ENCODE measurements around the gene C5AR2. TPM values are rescaled to one million over a fixed set of nuclear protein-coding genes. Genes with fewer than 3 reads are reported as not detected.
"Not testable (repeated sequence)": the region's sequence is repeated elsewhere in the genome, so short reads cannot be mapped to it uniquely, and the experiment has no call there.

Gene C5AR2
- total and polyA plus RNA-seq, 2 donors (not counting 1 experiment from before 2014, with no cell fraction given), result 0.25 to 1.2 TPM

GRCh38 chr19:47330466-47330869 is 1.5 kb upstream of the C5AR2 start:
- Histone ChIP-seq H3K9me3 (ENCODE audit: control extremely low read depth in 1 of 3, control insufficient read depth in 2 of 3, insufficient read depth in 1 of 3, low read length in 2 of 3) (no peaks in the 10 kb centered on the region), H3K4me2 (replicated peaks; ENCODE audit: low read depth, low read length, poor library complexity, severe bottlenecking) (no peak overlapping the region), H3K27me3 (replicated peaks in 1 of 4; ENCODE audit: control extremely low read depth in 1 of 4, control insufficient read depth in 3 of 4, insufficient read depth in 4 of 4, low read length in 3 of 4) (peaks cover 0 to 2% (median under 1%) of the 10 kb centered on the region in 4 experiments), H2AFZ (ENCODE audit: insufficient read depth, low read depth, low read length, poor library complexity, severe bottlenecking) (no peak overlapping the region), H4K20me1 (ENCODE audit: control insufficient read depth, insufficient read depth, low read length, poor library complexity, severe bottlenecking) (no peaks in the 10 kb centered on the region), H3K9ac (ENCODE audit: low read length) (no peak overlapping the region), H3K36me3 (replicated peaks in 1 of 2; ENCODE audit: control extremely low read depth in 1 of 2, control insufficient read depth in 1 of 2, extremely low read depth in 1 of 2, insufficient read depth in 2 of 2, low read length in 1 of 2) (no peaks in the 10 kb centered on the region), H3K79me2 (ENCODE audit: control insufficient read depth, insufficient read depth, low read length) (no peaks in the 10 kb centered on the region), H3K27ac (ENCODE audit: low read length in 2 of 2) (no peak overlapping the region), H3K4me1 (ENCODE audit: control insufficient read depth in 2 of 2, insufficient read depth in 2 of 2, low read length in 2 of 2) (no peaks in the 10 kb centered on the region), H3K4me3 (ENCODE audit: control extremely low read depth in 1 of 5, extremely low read depth in 1 of 5, insufficient read depth in 1 of 5, low read depth in 2 of 5, low read length in 4 of 5) (no peak overlapping the region)
- H3K4me1 Mint-ChIP-seq, result no peaks in the 10 kb centered on the region
- POLR2A ChIA-PET, result no interaction called here
- H3K27me3 Mint-ChIP-seq, result peaks cover 15% of the 10 kb centered on the region
- H3K27ac Mint-ChIP-seq, result no peak overlapping the region
- WGBS (ENCODE audit: insufficient coverage), result 44% methylated on average over 4 of the region's 9 CpGs
- no peak for ATAC-seq (ENCODE audit: low read depth)
- CTCF ChIA-PET, result interaction anchor here (1.0 kb wide), 1 partner anchor 24 kb away, joined by 3 read pairs; no protein-coding TSS in a partner anchor
- no peak overlapping the region for H3K4me3 Mint-ChIP-seq
- no peaks in the 10 kb centered on the region for H3K9me3 Mint-ChIP-seq (ENCODE audit: insufficient read depth)
- no peak for DNase-seq
- TF ChIP-seq CTCF (IDR thresholded peaks at IDR 0.05) (no peak), EZH2 (IDR thresholded peaks at IDR 0.05; ENCODE audit: borderline replicate concordance, insufficient read depth, low read depth, low read length, poor library complexity, severe bottlenecking) (no peak)
- intact Hi-C loops (cut with micrococcal nuclease), result no loop called here

- H3K4me1 Mint-ChIP-seq, result peaks cover 5% of the 10 kb centered on the region
- H3K4me3 Mint-ChIP-seq, result no peak overlapping the region
- Histone ChIP-seq H3K9me3 (ENCODE audit: control extremely low read depth in 1 of 3, control insufficient read depth in 2 of 3, insufficient read depth in 1 of 3, low read length in 2 of 3) (no peaks in the 10 kb centered on the region), H2AFZ (ENCODE audit: insufficient read depth, low read depth, low read length, poor library complexity, severe bottlenecking) (no peak overlapping the region), H3K4me1 (ENCODE audit: control insufficient read depth in 2 of 2, insufficient read depth in 2 of 2, low read length in 2 of 2) (peaks cover 0 to 2% of the 10 kb centered on the region in 2 donors), H3K36me3 (replicated peaks in 1 of 2; ENCODE audit: control extremely low read depth in 1 of 2, control insufficient read depth in 1 of 2, extremely low read depth in 1 of 2, insufficient read depth in 2 of 2, low read length in 1 of 2) (no peaks in the 10 kb centered on the region), H4K20me1 (ENCODE audit: control insufficient read depth, insufficient read depth, low read length, poor library complexity, severe bottlenecking) (no peaks in the 10 kb centered on the region), H3K4me2 (replicated peaks; ENCODE audit: low read depth, low read length, poor library complexity, severe bottlenecking) (no peak overlapping the region), H3K4me3 (ENCODE audit: control extremely low read depth in 1 of 5, extremely low read depth in 1 of 5, insufficient read depth in 1 of 5, low read depth in 2 of 5, low read length in 4 of 5) (no peak overlapping the region), H3K27ac (ENCODE audit: low read length in 2 of 2) (no peak overlapping the region), H3K79me2 (ENCODE audit: control insufficient read depth, insufficient read depth, low read length) (no peaks in the 10 kb centered on the region), H3K9ac (ENCODE audit: low read length) (no peak overlapping the region), H3K27me3 (replicated peaks in 1 of 4; ENCODE audit: control extremely low read depth in 1 of 4, control insufficient read depth in 3 of 4, insufficient read depth in 4 of 4, low read length in 3 of 4) (no peaks in the 10 kb centered on the region)
- ATAC-seq (ENCODE audit: low read depth) (no peak), DNase-seq (no peak)
- H3K27ac Mint-ChIP-seq, result no peak overlapping the region
- H3K9me3 Mint-ChIP-seq (ENCODE audit: insufficient read depth), result no peaks in the 10 kb centered on the region
- CTCF ChIA-PET, result no interaction called here
- POLR2A ChIA-PET, result no interaction called here
- 88% methylated on average over 3 of the region's 6 CpGs for WGBS (ENCODE audit: insufficient coverage)
- H3K27me3 Mint-ChIP-seq, result peaks cover 10% of the 10 kb centered on the region
- TF ChIP-seq CTCF (IDR thresholded peaks at IDR 0.05), result no peak
- no peak for TF ChIP-seq EZH2 (IDR thresholded peaks at IDR 0.05; ENCODE audit: borderline replicate concordance, insufficient read depth, low read depth, low read length, poor library complexity, severe bottlenecking)
- intact Hi-C loops (cut with micrococcal nuclease), result no loop called here
These were observed 485 bp upstream of the C5AR2 start for GRCh38 chr19:47331490-47331889.

GRCh38 chr19:47336765-47337718 is 5.1 kb downstream of the C5AR2 start:
- Histone ChIP-seq H2AFZ (ENCODE audit: insufficient read depth, low read depth, low read length, poor library complexity, severe bottlenecking) (peak overlapping the region; percentile 16), H3K4me3 (ENCODE audit: control extremely low read depth in 1 of 5, extremely low read depth in 1 of 5, insufficient read depth in 1 of 5, low read depth in 2 of 5, low read length in 4 of 5) (peak overlapping the region in 1 of 5 experiments; percentile 21), H3K4me2 (replicated peaks; ENCODE audit: low read depth, low read length, poor library complexity, severe bottlenecking) (peak overlapping the region; percentile 34)
- H3K27ac ChIP-seq (ENCODE audit: low read length in 2 of 2); DNase-seq; H3K9me3 ChIP-seq (ENCODE audit: control extremely low read depth in 1 of 3, control insufficient read depth in 2 of 3, insufficient read depth in 1 of 3, low read length in 2 of 3); H4K20me1 ChIP-seq (ENCODE audit: control insufficient read depth, insufficient read depth, low read length, poor library complexity, severe bottlenecking); H3K4me1 ChIP-seq (ENCODE audit: control insufficient read depth in 2 of 2, insufficient read depth in 2 of 2, low read length in 2 of 2); CTCF ChIA-PET; intact Hi-C loops (cut with micrococcal nuclease); H3K36me3 ChIP-seq (replicated peaks in 1 of 2; ENCODE audit: control extremely low read depth in 1 of 2, control insufficient read depth in 1 of 2, extremely low read depth in 1 of 2, insufficient read depth in 2 of 2, low read length in 1 of 2); H3K4me3 Mint-ChIP-seq; H3K27me3 Mint-ChIP-seq; H3K79me2 ChIP-seq (ENCODE audit: control insufficient read depth, insufficient read depth, low read length); POLR2A ChIA-PET; H3K9ac ChIP-seq (ENCODE audit: low read length); H3K27me3 ChIP-seq (replicated peaks in 1 of 4; ENCODE audit: control extremely low read depth in 1 of 4, control insufficient read depth in 3 of 4, insufficient read depth in 4 of 4, low read length in 3 of 4); H3K9me3 Mint-ChIP-seq (ENCODE audit: insufficient read depth); H3K27ac Mint-ChIP-seq: not testable (repeated sequence)
- ATAC-seq (ENCODE audit: low read depth), result peak; percentile 57
- 74% methylated on average over 6 of the region's 18 CpGs for WGBS (ENCODE audit: insufficient coverage)
- H3K4me1 Mint-ChIP-seq, result peaks cover 11% of the 10 kb centered on the region
